Measurements from ENCODE around the gene JMJD1C.

DNA sequence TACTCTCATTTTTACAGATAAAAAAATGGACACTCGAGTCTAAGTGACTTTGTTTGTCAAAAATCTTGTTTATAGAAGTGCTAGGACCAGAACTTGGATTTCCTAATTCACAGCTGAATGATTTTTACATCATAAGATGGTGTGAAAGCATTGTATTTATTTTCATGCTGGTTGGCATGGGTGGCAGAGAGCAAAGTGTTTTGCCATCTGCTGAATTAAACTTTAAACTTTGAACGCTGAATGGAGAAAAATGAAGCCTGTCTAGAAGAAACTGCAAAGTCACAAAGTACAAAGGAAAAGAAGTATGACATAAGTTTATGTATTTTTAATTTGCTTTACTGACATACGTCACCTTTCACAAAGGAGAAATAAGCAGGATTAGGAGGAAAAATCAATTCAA lies 190.7 kb downstream of the JMJD1C start:
- TF ChIP-seq, protein P1, sequence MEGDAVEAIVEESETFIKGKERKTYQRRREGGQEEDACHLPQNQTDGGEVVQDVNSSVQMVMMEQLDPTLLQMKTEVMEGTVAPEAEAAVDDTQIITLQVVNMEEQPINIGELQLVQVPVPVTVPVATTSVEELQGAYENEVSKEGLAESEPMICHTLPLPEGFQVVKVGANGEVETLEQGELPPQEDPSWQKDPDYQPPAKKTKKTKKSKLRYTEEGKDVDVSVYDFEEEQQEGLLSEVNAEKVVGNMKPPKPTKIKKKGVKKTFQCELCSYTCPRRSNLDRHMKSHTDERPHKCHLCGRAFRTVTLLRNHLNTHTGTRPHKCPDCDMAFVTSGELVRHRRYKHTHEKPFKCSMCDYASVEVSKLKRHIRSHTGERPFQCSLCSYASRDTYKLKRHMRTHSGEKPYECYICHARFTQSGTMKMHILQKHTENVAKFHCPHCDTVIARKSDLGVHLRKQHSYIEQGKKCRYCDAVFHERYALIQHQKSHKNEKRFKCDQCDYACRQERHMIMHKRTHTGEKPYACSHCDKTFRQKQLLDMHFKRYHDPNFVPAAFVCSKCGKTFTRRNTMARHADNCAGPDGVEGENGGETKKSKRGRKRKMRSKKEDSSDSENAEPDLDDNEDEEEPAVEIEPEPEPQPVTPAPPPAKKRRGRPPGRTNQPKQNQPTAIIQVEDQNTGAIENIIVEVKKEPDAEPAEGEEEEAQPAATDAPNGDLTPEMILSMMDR (IDR thresholded peaks at IDR 0.05 in 2 of 3, conservative IDR thresholded peaks at IDR 0.05 in 1 of 3; ENCODE audit: borderline replicate concordance in 1 of 3, insufficient read depth in 1 of 3, low read depth in 2 of 3, low read length in 2 of 3), result no peak
- TF ChIP-seq ELF1 (IDR thresholded peaks at IDR 0.05; ENCODE audit: borderline replicate concordance, low read depth), result no peak
- no peak for TF ChIP-seq EGR1 (IDR thresholded peaks at IDR 0.05; ENCODE audit: low read depth)
- TF ChIP-seq EZH2 (IDR thresholded peaks at IDR 0.05), result no peak
- no peak for TF ChIP-seq YY1 (IDR thresholded peaks at IDR 0.05; ENCODE audit: extremely low read depth, insufficient replicate concordance, low read depth, low read length)
- no peak for TF ChIP-seq POLR2A (IDR thresholded peaks at IDR 0.05; ENCODE audit: borderline replicate concordance, extremely low read depth, insufficient read depth, insufficient read length)
- TF ChIP-seq, protein P2, sequence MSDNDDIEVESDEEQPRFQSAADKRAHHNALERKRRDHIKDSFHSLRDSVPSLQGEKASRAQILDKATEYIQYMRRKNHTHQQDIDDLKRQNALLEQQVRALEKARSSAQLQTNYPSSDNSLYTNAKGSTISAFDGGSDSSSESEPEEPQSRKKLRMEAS (IDR thresholded peaks at IDR 0.05), result no peak
- TF ChIP-seq CEBPB (IDR thresholded peaks at IDR 0.05; ENCODE audit: low read depth), result no peak

Data from HCT116 (cell line).